HT-29 (cell line): ENCODE data around the gene PHLDA2. TPM values are rescaled to one million over a fixed set of nuclear protein-coding genes. Genes with fewer than 3 reads are reported as not detected.
A peak's percentile ranks its signal among the peaks of the same experiment; 100 is the strongest.

Experiments used
- DNase-seq: peaks from one replicate; pipeline ENCODE4 v3.0.0-alpha.2; 2015; ENCODE audit warnings: low spot score
- total RNA-seq: library from RNA; depleted of rRNA; stranded (reverse); fragments of >200 nt; shearing (Covaris generic); gene quantifications from 2 replicates; pipeline ENCODE4 v1.2.3, GENCODE V29; 2014

The PHLDA2 gene
- total RNA-seq, 1 experiment from 2014 or later: 406 TPM

- peak; percentile 70 for DNase-seq
Observed at GRCh38 chr11:2898366-2899079, 30.7 kb downstream of the PHLDA2 start.

DNA sequence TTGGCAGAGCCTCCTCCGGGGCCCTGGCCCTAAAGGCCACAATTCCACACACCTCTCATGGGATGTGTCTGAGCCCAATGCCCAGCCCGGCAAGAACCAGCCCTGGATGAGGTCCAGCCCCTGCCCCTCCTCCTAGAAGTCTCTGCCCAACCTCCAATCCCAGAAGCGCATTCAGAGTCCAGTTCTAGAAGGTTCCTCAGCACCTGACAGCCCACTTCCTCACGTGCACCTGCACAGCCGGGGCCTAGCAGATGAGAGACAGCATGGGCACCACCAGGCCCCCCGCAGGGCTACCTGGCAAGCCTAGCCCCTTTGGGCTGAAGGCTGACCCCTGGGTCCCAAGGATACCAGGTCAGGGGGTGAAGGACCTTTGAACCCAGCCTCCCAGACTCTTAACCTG is 32.2 kb downstream of the PHLDA2 start:
- no peak for DNase-seq

- DNase-seq: no peak
Observed at GRCh38 chr11:2896047-2896446, 33.2 kb downstream of the PHLDA2 start.

- DNase-seq: no peak
Observed at GRCh38 chr11:2893935-2894334, 35.3 kb downstream of the PHLDA2 start.

- DNase-seq: peak; percentile 85
Observed at GRCh38 chr11:2892967-2893528, 36.2 kb downstream of the PHLDA2 start.

DNA sequence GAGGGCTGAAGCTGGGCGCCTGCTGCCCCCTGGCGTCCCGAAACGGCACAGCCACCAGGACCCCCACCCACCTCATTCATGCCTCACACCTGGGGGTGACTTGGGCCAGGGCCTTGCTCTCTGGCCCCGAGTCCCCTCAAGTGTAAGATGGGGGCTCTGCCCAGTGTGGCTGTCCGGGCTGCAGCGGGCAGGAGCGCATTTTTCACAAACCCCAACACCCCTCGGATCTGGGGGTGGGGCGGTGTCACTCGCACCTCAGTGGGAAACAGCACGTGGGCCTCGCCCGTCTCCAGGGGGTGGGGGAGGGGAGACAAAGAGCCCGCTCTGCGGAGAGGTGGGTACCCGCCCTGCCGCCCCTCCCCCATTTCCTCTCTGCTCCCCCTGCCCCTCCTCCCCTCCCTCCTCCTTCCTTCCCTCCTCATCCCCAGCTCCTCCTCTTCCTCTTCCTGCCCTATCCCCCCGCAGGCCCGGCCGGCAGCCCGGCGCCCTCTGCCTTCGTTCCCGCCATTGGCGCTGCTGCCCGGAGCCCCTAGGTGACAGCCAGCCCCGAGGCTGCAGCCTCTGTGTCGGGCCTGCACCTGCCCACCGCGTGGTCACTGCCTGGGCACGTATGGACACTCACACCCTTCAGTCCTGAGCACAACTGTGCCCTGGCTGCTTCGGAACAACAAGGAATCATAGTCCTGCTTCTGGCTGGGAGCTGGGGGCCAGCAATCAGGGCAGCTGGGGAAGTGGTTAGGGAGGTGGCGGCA is 36.8 kb downstream of the PHLDA2 start:
- DNase-seq: peak; percentile 81

- DNase-seq: no peak
Observed at GRCh38 chr11:2891326-2892214, 37.6 kb downstream of the PHLDA2 start.

- no peak for DNase-seq
Observed at GRCh38 chr11:2890466-2891294, 38.5 kb downstream of the PHLDA2 start.

- no peak for DNase-seq
Observed at GRCh38 chr11:2889362-2890273, 39.6 kb downstream of the PHLDA2 start.

DNA sequence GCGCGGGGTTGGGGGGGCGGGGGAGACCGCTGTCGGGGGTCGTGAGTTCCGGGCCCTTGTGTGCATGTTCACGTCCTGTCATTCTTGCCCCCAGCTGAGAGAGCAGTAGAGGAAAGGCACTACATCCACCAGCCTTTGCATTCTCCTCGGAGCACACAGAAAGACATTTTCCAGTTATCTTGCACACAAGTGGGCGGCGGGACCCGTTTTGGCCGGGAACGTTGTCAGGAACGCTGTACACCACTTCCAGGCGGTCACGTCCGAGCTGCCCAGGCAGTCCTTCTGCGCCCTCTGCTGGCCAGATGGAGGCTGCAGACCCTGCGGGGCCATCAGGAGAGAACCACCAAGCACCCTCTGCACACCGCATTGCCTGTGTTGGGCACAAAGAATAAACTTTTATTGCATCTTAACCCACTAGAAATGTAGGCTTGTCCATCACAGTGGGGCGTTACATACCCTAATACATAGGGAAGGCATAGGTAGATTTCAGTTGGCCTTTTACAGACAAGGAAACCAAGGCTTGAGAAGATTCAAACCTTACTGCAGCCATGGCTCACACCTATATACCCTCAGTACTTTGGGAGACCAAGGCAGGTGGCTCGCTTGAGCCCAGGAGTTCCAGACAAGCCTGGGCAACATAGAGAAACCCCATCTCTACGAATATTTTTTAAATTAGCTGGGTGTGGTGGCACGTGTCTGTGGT is 40.8 kb downstream of the PHLDA2 start:
- peak; percentile 97 for DNase-seq

DNA sequence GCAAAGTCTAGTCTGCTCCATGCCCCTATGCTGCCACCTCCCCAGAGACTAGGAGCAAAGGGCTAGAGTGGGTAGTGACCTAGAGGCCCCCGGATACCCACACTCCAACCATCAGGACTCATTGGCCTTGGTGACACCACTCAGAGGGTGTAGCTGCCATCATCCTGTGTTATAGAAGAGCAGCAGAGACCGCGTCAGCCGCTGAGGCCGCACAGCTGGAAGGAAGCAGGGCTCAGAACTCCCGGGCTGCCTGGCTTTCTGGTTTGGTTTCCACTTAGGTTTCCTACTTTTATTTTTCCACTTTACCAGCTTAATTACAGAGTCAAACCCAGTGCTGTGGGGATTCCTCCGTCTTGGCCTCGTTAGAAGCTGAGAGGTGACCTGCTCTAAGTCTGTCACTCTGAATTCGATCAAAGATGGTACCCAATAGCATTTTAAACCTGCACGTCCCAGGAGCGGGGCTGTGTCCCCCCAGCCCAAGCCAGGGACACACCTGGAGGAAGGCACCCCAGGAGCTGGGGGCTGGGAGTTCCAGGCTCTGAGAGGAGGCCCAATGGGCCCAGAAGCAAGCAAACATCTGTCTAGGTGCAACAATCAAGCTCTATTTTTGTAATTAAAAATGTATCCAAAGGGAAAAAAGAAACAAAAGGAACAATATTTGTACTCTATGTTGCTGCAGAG is 41.6 kb downstream of the PHLDA2 start:
- no peak for DNase-seq

DNA sequence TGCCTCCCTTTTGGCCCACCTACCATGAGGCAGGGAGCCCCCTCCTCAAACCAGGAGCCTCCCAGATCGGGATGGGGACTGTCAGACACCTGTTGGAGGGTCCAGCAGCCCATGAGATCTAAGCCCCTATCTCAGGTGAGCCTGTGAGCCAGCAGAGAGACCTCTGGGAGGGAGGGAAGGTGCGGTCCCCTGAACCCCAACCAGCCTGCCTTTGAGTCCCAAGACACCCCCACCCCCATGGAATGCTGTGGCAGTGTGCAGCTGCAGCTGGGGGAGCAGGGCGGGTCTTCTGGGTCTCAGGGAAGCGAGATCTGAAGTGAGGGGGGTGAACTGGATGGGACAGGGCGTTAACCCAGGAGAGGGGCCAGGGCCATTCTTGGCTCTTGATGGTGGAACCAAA is 42.3 kb downstream of the PHLDA2 start:
- no peak for DNase-seq

DNA sequence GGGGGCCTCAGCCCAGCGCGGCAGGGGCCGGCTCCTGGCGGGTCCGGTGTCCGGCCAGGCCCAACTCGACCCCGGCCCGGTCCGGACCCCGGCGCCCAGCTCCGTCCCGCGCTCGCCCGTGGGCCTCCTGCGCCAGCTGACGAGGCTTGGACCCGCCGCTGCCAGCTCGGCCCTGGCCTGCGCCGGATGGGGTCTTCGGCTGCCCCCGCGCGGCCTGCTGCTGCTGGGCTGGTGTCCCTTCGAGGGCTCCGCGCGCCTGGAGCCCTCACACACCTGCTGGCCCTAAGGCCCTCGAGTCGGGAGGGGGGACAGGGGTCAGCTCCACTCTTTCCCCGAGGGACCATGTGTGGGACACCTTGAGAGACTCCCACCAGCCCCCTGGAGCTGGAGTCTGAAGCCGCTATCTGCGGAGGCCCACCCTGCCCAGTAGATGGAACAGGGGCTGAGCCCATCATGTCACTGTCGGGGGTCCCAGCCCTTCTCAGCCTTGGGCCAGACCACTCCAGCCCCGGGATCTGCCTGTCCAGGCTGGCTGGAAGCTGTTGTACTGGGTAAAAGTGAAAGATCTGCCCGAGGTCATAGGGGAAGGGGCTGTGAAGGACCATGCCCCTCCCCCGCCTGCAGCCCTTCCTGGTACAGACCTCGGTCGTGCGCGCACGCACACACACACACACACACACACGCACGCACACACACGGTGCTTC is 42.9 kb downstream of the PHLDA2 start:
- DNase-seq: no peak

GRCh38 chr11:2885678-2886081 is 43.5 kb downstream of the PHLDA2 start, which contains the start of gene CDKN1C:
Gene CDKN1C, minus strand, starts transcription at chr11:2885775. Its CDS starts 319 bp downstream, at chr11:2885456.
- peak; percentile 65 for DNase-seq

DNA sequence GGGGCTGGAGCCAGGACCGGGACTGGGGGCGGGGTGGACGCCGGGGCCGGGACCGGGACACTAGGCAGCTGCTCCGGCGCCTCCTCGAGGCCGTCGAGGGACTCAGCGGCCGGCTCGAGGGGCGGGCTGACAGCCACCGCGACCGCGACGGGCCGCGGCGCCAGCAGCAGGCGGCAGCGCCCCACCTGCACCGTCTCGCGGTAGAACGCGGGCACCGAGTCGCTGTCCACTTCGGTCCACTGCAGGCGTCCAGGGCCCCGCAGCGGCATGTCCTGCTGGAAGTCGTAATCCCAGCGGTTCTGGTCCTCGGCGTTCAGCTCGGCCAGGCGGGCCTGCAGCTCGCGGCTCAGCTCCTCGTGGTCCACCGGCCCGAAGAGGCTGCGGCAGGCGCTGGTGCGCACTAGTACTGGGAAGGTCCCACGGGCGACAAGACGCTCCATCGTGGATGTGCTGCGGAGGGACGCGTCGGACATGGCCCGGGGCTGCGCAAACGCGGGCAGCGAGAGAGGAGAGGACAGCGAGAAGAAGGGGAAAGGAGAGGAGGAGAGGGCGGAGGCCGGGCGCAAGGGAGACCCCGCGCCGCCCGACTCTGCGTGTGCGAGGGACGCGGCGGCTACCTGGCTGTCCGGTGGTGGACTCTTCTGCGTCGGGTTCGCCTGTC is 44.1 kb downstream of the PHLDA2 start:
- peak; percentile 75 for DNase-seq

- DNase-seq: no peak
Observed at GRCh38 chr11:2883979-2884815, 45.0 kb downstream of the PHLDA2 start.
